SK-N-SH (cell line): ENCODE results near the gene ERN1.

Source experiments
- CTCF ChIP-seq: fragments of 200-600 bp; sonication (generic); IDR thresholded peaks from 2 replicates; pipeline ENCODE4 v1.6.1; 2017; ENCODE audit warnings: antibody characterized with exemption, mild to moderate bottlenecking, moderate library complexity
- IRF3 ChIP-seq: fragments of 150-350 bp; IDR thresholded peaks from 2 replicates; pipeline ENCODE4 v1.6.1; 2016; ENCODE audit warnings: mild to moderate bottlenecking, low read depth, low read length
- MAX ChIP-seq: IDR thresholded peaks from 2 replicates; pipeline ENCODE4 v1.4.0; 2012; ENCODE audit warnings: low read depth
- NFIC ChIP-seq: IDR thresholded peaks from 2 replicates; pipeline ENCODE4 v1.4.0; 2012; ENCODE audit warnings: borderline replicate concordance
- NRF1 ChIP-seq: IDR thresholded peaks from 2 replicates; pipeline ENCODE4 v1.6.1; 2012; ENCODE audit warnings: low read depth, mild to moderate bottlenecking, low read length
- PBX3 ChIP-seq: IDR thresholded peaks from 2 replicates; pipeline ENCODE4; 2012
- RAD21 ChIP-seq: IDR thresholded peaks from 2 replicates; pipeline ENCODE4 v1.6.1; 2012; ENCODE audit warnings: mild to moderate bottlenecking, low read length
- RCOR1 ChIP-seq: fragments of 150-350 bp; IDR thresholded peaks from 2 replicates; pipeline ENCODE4 v1.6.1; 2017; ENCODE audit warnings: antibody characterized with exemption, low read length
- USF2 ChIP-seq: fragments of 150-350 bp; IDR thresholded peaks from 2 replicates; pipeline ENCODE4 v1.6.1; 2017; ENCODE audit warnings: antibody characterized with exemption, low read length, low read depth, borderline replicate concordance

GRCh38 chr17:64005734-64006167 is 124.2 kb downstream of the ERN1 start:
- TF ChIP-seq MAX (no peak), PBX3 (no peak), IRF3 (no peak), CTCF (no peak), USF2 (no peak), NFIC (no peak), RAD21 (no peak), NRF1 (no peak), RCOR1 (no peak)
